Epithelial cell of esophagus (primary cell): ENCODE data around the gene CALML6.

Experiments used
- DNase-seq: peaks from one replicate; pipeline ENCODE4 v3.0.0; 2010; ENCODE audit warnings: low read depth
- H3K4me3 ChIP-seq: 2 replicates; pipeline ENCODE4 v1.5.1; 2011; ENCODE audit warnings: mild to moderate bottlenecking, low read length, control low read depth
- TF ChIP-seq, protein P1 (sequence below): IDR thresholded peaks from 2 replicates; pipeline ENCODE4 v1.5.1; 2011; ENCODE audit warnings: low read depth, mild to moderate bottlenecking, low read length, control low read depth, inconsistent platforms; ENCODE audit not compliant: insufficient read depth; ENCODE audit errors: missing control alignments

Gene CALML6

DNA sequence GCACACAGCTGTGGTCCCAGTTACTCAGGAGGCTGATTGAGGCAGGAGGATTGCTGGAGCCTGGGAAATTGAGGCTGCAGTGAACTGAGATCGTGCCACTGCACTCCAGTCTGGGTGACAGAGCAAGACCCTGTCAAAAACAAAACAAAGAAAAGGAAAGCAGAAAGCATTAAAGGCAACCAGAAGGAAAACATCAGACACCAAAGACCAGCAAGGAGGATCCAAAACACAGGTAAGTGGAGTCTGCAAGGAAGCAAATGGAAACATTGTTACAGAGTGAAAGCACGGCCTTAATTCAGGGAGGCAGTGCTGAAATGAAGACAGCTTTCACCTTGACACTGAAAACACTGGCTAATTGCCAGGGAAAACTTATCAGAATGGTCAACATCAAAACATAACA lies 47.7 kb downstream of the CALML6 start:
- H3K4me3 ChIP-seq = no peak overlapping the region
- TF ChIP-seq, protein P1, sequence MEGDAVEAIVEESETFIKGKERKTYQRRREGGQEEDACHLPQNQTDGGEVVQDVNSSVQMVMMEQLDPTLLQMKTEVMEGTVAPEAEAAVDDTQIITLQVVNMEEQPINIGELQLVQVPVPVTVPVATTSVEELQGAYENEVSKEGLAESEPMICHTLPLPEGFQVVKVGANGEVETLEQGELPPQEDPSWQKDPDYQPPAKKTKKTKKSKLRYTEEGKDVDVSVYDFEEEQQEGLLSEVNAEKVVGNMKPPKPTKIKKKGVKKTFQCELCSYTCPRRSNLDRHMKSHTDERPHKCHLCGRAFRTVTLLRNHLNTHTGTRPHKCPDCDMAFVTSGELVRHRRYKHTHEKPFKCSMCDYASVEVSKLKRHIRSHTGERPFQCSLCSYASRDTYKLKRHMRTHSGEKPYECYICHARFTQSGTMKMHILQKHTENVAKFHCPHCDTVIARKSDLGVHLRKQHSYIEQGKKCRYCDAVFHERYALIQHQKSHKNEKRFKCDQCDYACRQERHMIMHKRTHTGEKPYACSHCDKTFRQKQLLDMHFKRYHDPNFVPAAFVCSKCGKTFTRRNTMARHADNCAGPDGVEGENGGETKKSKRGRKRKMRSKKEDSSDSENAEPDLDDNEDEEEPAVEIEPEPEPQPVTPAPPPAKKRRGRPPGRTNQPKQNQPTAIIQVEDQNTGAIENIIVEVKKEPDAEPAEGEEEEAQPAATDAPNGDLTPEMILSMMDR = no peak
- DNase-seq = no peak

- TF ChIP-seq, protein P1 = no peak
- H3K4me3 ChIP-seq = no peak overlapping the region
- no peak for DNase-seq
Observed at GRCh38 chr1:1963570-1963969, 48.5 kb downstream of the CALML6 start.

DNA sequence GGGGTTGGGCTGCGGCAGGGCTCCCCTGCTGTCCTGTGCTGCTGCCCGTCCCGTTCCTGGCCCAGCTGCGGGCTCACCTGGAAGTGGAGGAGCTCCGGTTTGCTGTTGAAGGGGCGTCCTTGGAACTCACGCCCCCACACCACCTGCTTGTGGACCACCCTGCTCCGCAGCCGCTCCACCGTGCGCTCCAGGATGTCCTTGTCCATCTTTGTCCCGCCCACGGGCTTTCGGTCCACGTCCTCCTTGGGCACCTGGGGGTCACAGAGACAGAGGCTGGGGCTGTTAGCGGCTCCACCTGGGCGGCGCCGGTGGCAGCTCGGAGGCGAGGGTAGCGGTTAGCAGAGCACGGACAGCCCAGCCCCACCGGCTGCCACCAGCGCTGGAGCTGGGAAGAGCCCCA lies 49.8 kb downstream of the CALML6 start:
- no peak for DNase-seq
- TF ChIP-seq, protein P1 = no peak

GRCh38 chr1:1965546-1965945 lies 50.5 kb downstream of the CALML6 start:
- TF ChIP-seq, protein P1 = no peak
- DNase-seq = no peak
- no peak overlapping the region for H3K4me3 ChIP-seq

More for the DNA sequence above, 49.8 kb downstream of the CALML6 start:
- H3K4me3 ChIP-seq = no peak overlapping the region

- TF ChIP-seq, protein P1 = no peak
- no peak for DNase-seq
- H3K4me3 ChIP-seq = no peak overlapping the region
Observed at GRCh38 chr1:1966071-1966740, 51.1 kb downstream of the CALML6 start.
